ENCODE results near the gene MNAT1. TPM values are rescaled to one million over a fixed set of nuclear protein-coding genes. Genes with fewer than 3 reads are reported as not detected.
A peak's percentile ranks its signal among the peaks of the same experiment; 100 is the strongest.

Gene MNAT1
- total and polyA plus RNA-seq, 2 experiments from 2014 or later = 22.2 to 55.2 TPM

DNA sequence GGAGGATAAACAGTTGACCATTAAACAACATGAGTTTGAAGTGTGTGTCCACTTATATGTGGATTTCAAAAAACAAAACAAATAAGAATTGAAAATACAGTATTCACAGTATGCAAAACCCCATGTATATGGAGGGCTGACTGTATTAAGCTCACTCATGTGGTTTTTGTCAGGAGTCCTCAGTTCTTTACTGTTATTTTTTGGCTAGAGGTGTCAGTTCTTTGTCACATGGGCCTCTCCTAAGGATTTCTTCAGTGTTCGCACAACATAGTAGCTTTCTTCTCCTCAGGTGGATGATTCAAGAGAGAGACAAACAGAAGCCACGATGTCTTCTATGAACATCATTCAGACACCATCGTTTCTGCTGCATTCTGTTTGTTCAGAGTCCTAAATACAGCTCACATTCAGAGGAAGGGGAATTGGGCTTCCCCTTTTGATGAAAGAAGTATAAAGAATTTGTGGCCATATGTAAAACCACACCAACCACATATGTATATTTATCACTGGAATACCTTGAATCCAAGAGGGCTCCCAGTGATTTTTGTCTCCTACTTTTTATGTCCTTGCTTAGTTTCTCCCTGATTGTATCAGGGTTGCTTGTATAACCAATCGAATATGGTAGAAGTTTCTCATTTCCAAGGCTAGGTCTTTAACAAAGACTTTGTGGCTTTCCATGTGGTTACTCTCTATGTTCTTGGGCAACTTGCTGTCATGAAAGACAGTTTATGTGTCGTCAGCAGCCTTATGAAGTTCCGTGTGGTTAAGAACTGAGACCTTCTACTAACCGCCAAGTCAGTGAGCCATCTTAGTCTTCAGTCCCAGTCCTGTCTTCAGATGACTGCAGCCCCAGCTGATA lies 18.9 kb downstream of the MNAT1 start:
- TF ChIP-seq, protein P1, sequence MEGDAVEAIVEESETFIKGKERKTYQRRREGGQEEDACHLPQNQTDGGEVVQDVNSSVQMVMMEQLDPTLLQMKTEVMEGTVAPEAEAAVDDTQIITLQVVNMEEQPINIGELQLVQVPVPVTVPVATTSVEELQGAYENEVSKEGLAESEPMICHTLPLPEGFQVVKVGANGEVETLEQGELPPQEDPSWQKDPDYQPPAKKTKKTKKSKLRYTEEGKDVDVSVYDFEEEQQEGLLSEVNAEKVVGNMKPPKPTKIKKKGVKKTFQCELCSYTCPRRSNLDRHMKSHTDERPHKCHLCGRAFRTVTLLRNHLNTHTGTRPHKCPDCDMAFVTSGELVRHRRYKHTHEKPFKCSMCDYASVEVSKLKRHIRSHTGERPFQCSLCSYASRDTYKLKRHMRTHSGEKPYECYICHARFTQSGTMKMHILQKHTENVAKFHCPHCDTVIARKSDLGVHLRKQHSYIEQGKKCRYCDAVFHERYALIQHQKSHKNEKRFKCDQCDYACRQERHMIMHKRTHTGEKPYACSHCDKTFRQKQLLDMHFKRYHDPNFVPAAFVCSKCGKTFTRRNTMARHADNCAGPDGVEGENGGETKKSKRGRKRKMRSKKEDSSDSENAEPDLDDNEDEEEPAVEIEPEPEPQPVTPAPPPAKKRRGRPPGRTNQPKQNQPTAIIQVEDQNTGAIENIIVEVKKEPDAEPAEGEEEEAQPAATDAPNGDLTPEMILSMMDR (IDR thresholded peaks at IDR 0.05; ENCODE audit: low read depth, low read length) = no peak
- peak in 1 of 2 donors; percentile 45 for DNase-seq (ENCODE audit: low read depth in 1 of 2, low spot score in 1 of 2)
- Histone ChIP-seq H3K4me3 (no peak overlapping the region), H3K4me1 (ENCODE audit: low read depth) (peaks cover 5% of the 10 kb centered on the region), H3K27me3 (no peaks in the 10 kb centered on the region), H3K36me3 (no peaks in the 10 kb centered on the region), H3K9me3 (ENCODE audit: low read depth) (no peaks in the 10 kb centered on the region), H3K27ac (no peak overlapping the region)

DNA sequence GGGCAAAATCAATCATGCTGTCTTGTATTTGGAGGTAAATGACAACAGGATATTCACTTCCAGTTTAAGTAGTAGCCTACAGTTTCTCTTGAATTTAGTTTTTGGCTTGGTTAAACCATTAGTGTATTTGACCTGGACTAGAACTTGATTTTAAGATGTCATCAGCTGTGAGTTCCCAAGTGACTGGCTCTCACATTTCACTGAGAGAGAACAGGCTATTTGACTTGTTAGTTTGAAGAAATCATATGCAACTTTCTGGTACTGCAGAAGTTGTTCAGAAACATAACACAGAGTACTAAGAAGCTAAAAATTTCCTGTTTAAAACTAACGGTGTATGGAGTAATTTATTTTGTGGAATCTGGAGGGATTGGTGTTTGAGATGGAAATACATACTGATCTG lies 22.3 kb downstream of the MNAT1 start:
- no peaks in the 10 kb centered on the region for H3K36me3 ChIP-seq
- H3K9me3 ChIP-seq (ENCODE audit: low read depth) = no peaks in the 10 kb centered on the region
- TF ChIP-seq, protein P1 (IDR thresholded peaks at IDR 0.05; ENCODE audit: low read depth, low read length) = no peak
- no peak overlapping the region for H3K27ac ChIP-seq
- no peaks in the 10 kb centered on the region for H3K27me3 ChIP-seq
- no peak overlapping the region for H3K4me3 ChIP-seq
- peaks cover 11% of the 10 kb centered on the region for H3K4me1 ChIP-seq (ENCODE audit: low read depth)
- DNase-seq (ENCODE audit: low read depth in 1 of 2, low spot score in 1 of 2) = peak; percentile 18 to 19

DNA sequence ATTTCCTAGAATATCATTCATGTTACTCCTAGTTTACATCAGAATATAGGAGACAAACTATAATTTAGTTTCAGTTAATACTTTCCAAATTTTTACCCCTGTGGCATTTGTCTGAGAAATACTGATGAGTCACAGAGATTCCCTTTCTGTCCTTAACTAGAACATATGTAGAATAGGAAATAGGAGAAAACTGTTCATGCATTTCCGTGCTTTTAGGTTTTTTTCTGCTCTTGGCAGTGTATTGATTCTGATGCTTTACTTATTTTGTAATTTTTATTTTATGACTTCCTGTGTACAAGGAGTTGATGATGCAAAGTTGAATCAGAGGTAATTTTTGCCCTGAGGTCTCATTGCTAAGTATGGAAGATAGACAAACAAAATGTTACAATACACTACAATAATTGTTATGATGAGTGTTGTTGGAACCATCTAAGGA lies 23.0 kb downstream of the MNAT1 start:
- no peaks in the 10 kb centered on the region for H3K36me3 ChIP-seq
- H3K4me1 ChIP-seq (ENCODE audit: low read depth) = peaks cover 11% of the 10 kb centered on the region
- no peaks in the 10 kb centered on the region for H3K9me3 ChIP-seq (ENCODE audit: low read depth)
- TF ChIP-seq, protein P1 (IDR thresholded peaks at IDR 0.05; ENCODE audit: low read depth, low read length) = no peak
- peak in 1 of 2 donors; percentile 42 for DNase-seq (ENCODE audit: low read depth in 1 of 2, low spot score in 1 of 2)
- no peak overlapping the region for H3K27ac ChIP-seq
- H3K27me3 ChIP-seq = no peaks in the 10 kb centered on the region
- no peak overlapping the region for H3K4me3 ChIP-seq

DNA sequence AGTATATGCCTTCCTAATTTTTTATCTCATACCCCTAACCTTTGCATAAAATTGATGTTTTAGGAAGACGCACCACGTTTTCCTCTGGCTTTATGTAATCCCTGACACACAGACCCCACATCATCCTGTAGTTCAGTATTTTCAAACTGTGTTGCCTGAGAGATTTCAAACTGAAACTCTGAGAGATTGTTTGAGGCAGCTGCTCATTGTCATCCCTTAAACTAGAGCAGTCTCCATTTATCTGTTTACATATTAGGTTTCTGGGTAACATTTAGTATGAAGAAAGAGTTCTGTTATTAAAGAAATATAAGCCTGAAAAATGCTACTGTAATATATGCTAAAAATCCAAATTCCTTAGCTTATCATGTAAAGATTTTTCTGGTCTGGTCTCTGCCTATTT lies 24.3 kb downstream of the MNAT1 start:
- Histone ChIP-seq H3K4me1 (ENCODE audit: low read depth) (peaks cover 11% of the 10 kb centered on the region), H3K4me3 (no peak overlapping the region), H3K36me3 (no peaks in the 10 kb centered on the region), H3K9me3 (ENCODE audit: low read depth) (no peaks in the 10 kb centered on the region), H3K27ac (peak overlapping the region; percentile 55), H3K27me3 (no peaks in the 10 kb centered on the region)
- TF ChIP-seq, protein P1 (IDR thresholded peaks at IDR 0.05; ENCODE audit: low read depth, low read length) = no peak
- no peak for DNase-seq (ENCODE audit: low read depth in 1 of 2, low spot score in 1 of 2)

DNA sequence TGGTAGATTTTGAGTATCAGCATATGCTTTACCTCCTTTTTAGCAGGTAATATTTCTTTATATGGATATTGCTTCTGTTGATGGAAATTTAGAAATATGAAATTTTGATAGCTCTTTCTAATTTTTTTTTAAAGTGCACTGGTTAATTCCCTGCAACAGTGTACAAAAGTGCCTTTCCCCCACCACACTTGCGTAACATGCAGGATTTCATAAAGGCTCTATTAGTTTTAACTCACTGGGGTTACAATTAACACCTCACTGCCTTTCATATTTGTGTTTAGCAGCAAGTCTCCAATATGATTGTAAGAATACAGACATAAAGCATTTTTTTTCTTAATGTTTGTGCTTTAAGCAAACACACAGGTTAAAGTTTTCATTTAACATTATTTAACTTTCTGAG lies 25.6 kb downstream of the MNAT1 start:
- no peak overlapping the region for H3K27ac ChIP-seq
- H3K4me1 ChIP-seq (ENCODE audit: low read depth) = peaks cover 11% of the 10 kb centered on the region
- H3K36me3 ChIP-seq = no peaks in the 10 kb centered on the region
- no peaks in the 10 kb centered on the region for H3K9me3 ChIP-seq (ENCODE audit: low read depth)
- H3K27me3 ChIP-seq = no peaks in the 10 kb centered on the region
- DNase-seq (ENCODE audit: low read depth in 1 of 2, low spot score in 1 of 2) = peak in 1 of 2 donors; percentile 16
- no peak overlapping the region for H3K4me3 ChIP-seq
- TF ChIP-seq, protein P1 (IDR thresholded peaks at IDR 0.05; ENCODE audit: low read depth, low read length) = no peak
